Loucy (cell line): ENCODE data around the gene DENND5A.

Source experiments
- H2AFZ ChIP-seq: fragments of 200-600 bp; sonication (generic); 2 replicates; pipeline ENCODE4 v1.6.0; 2016; ENCODE audit warnings: antibody characterized with exemption, mild to moderate bottlenecking, low read length, moderate library complexity
- H3F3A ChIP-seq: fragments of 200-600 bp; 2 replicates; pipeline ENCODE4 v1.6.0; 2016; ENCODE audit warnings: antibody characterized with exemption, low read depth, mild to moderate bottlenecking
- H3K27me3 ChIP-seq: fragments of 200-600 bp; sonication (generic); 2 replicates; pipeline ENCODE4 v1.6.1; 2014; ENCODE audit warnings: low read length, mild to moderate bottlenecking; ENCODE audit not compliant: insufficient read depth, poor library complexity, severe bottlenecking
- H3K36me3 ChIP-seq: fragments of 200-600 bp; sonication (generic); 2 replicates; pipeline ENCODE4 v1.6.1; 2016; ENCODE audit warnings: low read length; ENCODE audit not compliant: insufficient read depth
- H3K4me1 ChIP-seq: fragments of 200-600 bp; sonication (generic); 2 replicates; pipeline ENCODE4 v1.5.1; 2014; ENCODE audit warnings: low read length, mild to moderate bottlenecking; ENCODE audit not compliant: insufficient read depth, poor library complexity, severe bottlenecking
- H3K4me2 ChIP-seq: fragments of 200-600 bp; sonication (generic); 2 replicates; pipeline ENCODE4 v1.6.0; 2014; ENCODE audit warnings: antibody characterized with exemption, low read length, low read depth, mild to moderate bottlenecking; ENCODE audit not compliant: poor library complexity, severe bottlenecking
- H3K4me3 ChIP-seq: fragments of 200-600 bp; sonication (generic); 2 replicates; pipeline ENCODE4 v1.5.1; 2014; ENCODE audit warnings: low read length, mild to moderate bottlenecking, mixed read lengths; ENCODE audit not compliant: poor library complexity, severe bottlenecking
- H3K79me2 ChIP-seq: fragments of 200-600 bp; sonication (generic); 2 replicates; pipeline ENCODE4 v1.6.1; 2014; ENCODE audit warnings: low read length; ENCODE audit not compliant: insufficient read depth
- H3K9ac ChIP-seq: fragments of 200-600 bp; sonication (generic); 2 replicates; pipeline ENCODE4 v1.6.0; 2014; ENCODE audit warnings: mild to moderate bottlenecking, low read depth, low read length, moderate library complexity; ENCODE audit not compliant: poor library complexity, severe bottlenecking
- H3K9me2 ChIP-seq: fragments of 200-600 bp; sonication (generic); replicated peaks from 2 replicates; pipeline ENCODE4 v1.6.1; 2016; ENCODE audit warnings: low read depth, low read length, mixed read lengths
- H3K9me3 ChIP-seq: fragments of 200-600 bp; sonication (generic); 2 replicates; pipeline ENCODE4 v1.6.1; 2014; ENCODE audit warnings: mild to moderate bottlenecking, antibody characterized with exemption, low read length, low read depth; ENCODE audit not compliant: insufficient read depth
- H4K20me1 ChIP-seq: fragments of 200-600 bp; sonication (generic); 2 replicates; pipeline ENCODE4 v1.6.0; 2014; ENCODE audit warnings: antibody characterized with exemption, low read length, mild to moderate bottlenecking; ENCODE audit not compliant: insufficient read depth, poor library complexity, severe bottlenecking
- EZH2phosphoT487 ChIP-seq: fragments of 200-600 bp; IDR thresholded peaks from 2 replicates; pipeline ENCODE4 v1.6.1; 2018; ENCODE audit warnings: antibody characterized with exemption, mild to moderate bottlenecking, moderate library complexity, borderline replicate concordance
- TF ChIP-seq, protein P1 (sequence below): fragments of 200-600 bp; sonication (generic); conservative IDR thresholded peaks from 2 replicates; pipeline ENCODE4 v1.5.1; 2014; ENCODE audit warnings: mild to moderate bottlenecking, antibody characterized with exemption, low read length

Gene DENND5A

GRCh38 chr11:9180784-9181183, 84.4 kb downstream of the DENND5A start:
- Histone ChIP-seq H3K79me2 (no peaks in the 10 kb centered on the region), H4K20me1 (no peaks in the 10 kb centered on the region), H3K4me2 (no peak overlapping the region), H3K4me3 (no peak overlapping the region), H3K36me3 (peaks cover 27% of the 10 kb centered on the region; the same call in 1 of the 2 replicates), H3K9me3 (no peaks in the 10 kb centered on the region), H3K9me2 (no peaks in the 10 kb centered on the region), H3K9ac (no peak overlapping the region), H3K27me3 (no peaks in the 10 kb centered on the region), H2AFZ (no peak overlapping the region), H3K4me1 (no peaks in the 10 kb centered on the region), H3F3A (no peaks in the 10 kb centered on the region)
- TF ChIP-seq, protein P1, sequence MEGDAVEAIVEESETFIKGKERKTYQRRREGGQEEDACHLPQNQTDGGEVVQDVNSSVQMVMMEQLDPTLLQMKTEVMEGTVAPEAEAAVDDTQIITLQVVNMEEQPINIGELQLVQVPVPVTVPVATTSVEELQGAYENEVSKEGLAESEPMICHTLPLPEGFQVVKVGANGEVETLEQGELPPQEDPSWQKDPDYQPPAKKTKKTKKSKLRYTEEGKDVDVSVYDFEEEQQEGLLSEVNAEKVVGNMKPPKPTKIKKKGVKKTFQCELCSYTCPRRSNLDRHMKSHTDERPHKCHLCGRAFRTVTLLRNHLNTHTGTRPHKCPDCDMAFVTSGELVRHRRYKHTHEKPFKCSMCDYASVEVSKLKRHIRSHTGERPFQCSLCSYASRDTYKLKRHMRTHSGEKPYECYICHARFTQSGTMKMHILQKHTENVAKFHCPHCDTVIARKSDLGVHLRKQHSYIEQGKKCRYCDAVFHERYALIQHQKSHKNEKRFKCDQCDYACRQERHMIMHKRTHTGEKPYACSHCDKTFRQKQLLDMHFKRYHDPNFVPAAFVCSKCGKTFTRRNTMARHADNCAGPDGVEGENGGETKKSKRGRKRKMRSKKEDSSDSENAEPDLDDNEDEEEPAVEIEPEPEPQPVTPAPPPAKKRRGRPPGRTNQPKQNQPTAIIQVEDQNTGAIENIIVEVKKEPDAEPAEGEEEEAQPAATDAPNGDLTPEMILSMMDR = no peak
- no peak for TF ChIP-seq EZH2phosphoT487

GRCh38 chr11:9179141-9179540, 86.0 kb downstream of the DENND5A start:
- Histone ChIP-seq H3K9me3 (no peaks in the 10 kb centered on the region), H3K9me2 (no peaks in the 10 kb centered on the region), H3K36me3 (peaks cover 27% of the 10 kb centered on the region; the same call in 1 of the 2 replicates), H2AFZ (no peak overlapping the region), H3K9ac (no peak overlapping the region), H4K20me1 (no peaks in the 10 kb centered on the region), H3F3A (no peaks in the 10 kb centered on the region), H3K79me2 (no peaks in the 10 kb centered on the region), H3K4me3 (no peak overlapping the region), H3K4me2 (no peak overlapping the region), H3K4me1 (no peaks in the 10 kb centered on the region), H3K27me3 (no peaks in the 10 kb centered on the region)
- no peak for TF ChIP-seq EZH2phosphoT487
- TF ChIP-seq, protein P1 = no peak

DNA sequence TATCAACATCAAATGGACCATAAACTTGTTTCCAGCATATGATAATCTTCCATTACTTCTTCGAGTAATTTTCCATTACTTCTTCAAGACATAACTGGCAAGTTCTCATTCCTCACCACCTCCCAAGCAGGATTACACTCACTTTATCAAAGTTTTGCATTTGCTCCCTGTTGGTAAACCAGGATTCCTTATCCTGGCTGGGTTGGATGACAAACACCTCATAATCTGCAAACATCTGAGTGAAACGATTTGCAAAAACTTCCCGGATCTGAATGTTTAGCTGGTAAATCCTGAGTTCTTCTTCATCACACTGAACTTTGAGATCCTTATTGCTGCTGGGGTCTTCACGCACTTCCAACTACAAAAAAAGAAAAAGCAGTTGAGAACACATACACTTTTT, 86.4 kb downstream of the DENND5A start:
- Histone ChIP-seq H3K4me3 (no peak overlapping the region), H3F3A (no peaks in the 10 kb centered on the region), H3K79me2 (no peaks in the 10 kb centered on the region), H3K4me2 (no peak overlapping the region), H3K9me2 (no peaks in the 10 kb centered on the region), H3K27me3 (no peaks in the 10 kb centered on the region), H3K9ac (no peak overlapping the region), H3K9me3 (no peaks in the 10 kb centered on the region), H4K20me1 (no peaks in the 10 kb centered on the region), H3K4me1 (no peaks in the 10 kb centered on the region), H3K36me3 (peaks cover 27% of the 10 kb centered on the region; the same call in 1 of the 2 replicates), H2AFZ (no peak overlapping the region)
- no peak for TF ChIP-seq EZH2phosphoT487
- TF ChIP-seq, protein P1 = no peak
